Measurements from ENCODE around the gene RANGRF. TPM values are rescaled to one million over a fixed set of nuclear protein-coding genes. Genes with fewer than 3 reads are reported as not detected.

Gene RANGRF
- total and polyA plus RNA-seq, 2 donors (not counting 1 experiment from before 2014, with no cell fraction given), result 48.8 to 83.2 TPM

GRCh38 chr17:8314797-8315763, 26.6 kb downstream of the RANGRF start:
- Histone ChIP-seq H3K4me1 (ENCODE audit: control insufficient read depth in 2 of 2, insufficient read depth in 2 of 2, low read length in 2 of 2) (no peaks in the 10 kb centered on the region), H3K4me2 (replicated peaks; ENCODE audit: low read depth, low read length, poor library complexity, severe bottlenecking) (no peak overlapping the region), H3K79me2 (ENCODE audit: control insufficient read depth, insufficient read depth, low read length) (no peaks in the 10 kb centered on the region), H3K27me3 (replicated peaks in 1 of 4; ENCODE audit: control extremely low read depth in 1 of 4, control insufficient read depth in 3 of 4, insufficient read depth in 4 of 4, low read length in 3 of 4) (peaks cover 0 to 36% (median 4%) of the 10 kb centered on the region in 4 experiments), H3K4me3 (ENCODE audit: control extremely low read depth in 1 of 5, extremely low read depth in 1 of 5, insufficient read depth in 1 of 5, low read depth in 2 of 5, low read length in 4 of 5) (no peak overlapping the region), H3K27ac (ENCODE audit: low read length in 2 of 2) (no peak overlapping the region), H3K36me3 (replicated peaks in 1 of 2; ENCODE audit: control extremely low read depth in 1 of 2, control insufficient read depth in 1 of 2, extremely low read depth in 1 of 2, insufficient read depth in 2 of 2, low read length in 1 of 2) (no peaks in the 10 kb centered on the region), H3K9me3 (ENCODE audit: control extremely low read depth in 1 of 3, control insufficient read depth in 2 of 3, insufficient read depth in 1 of 3, low read length in 2 of 3) (no peaks in the 10 kb centered on the region), H3K9ac (ENCODE audit: low read length) (no peak overlapping the region), H2AFZ (ENCODE audit: insufficient read depth, low read depth, low read length, poor library complexity, severe bottlenecking) (no peak overlapping the region), H4K20me1 (ENCODE audit: control insufficient read depth, insufficient read depth, low read length, poor library complexity, severe bottlenecking) (no peaks in the 10 kb centered on the region)
- H3K27ac Mint-ChIP-seq, result no peak overlapping the region
- ATAC-seq (ENCODE audit: low read depth), result no peak
- CTCF ChIA-PET, result no interaction called here
- H3K9me3 Mint-ChIP-seq (ENCODE audit: insufficient read depth), result no peaks in the 10 kb centered on the region
- H3K4me1 Mint-ChIP-seq, result no peaks in the 10 kb centered on the region
- 64% methylated on average over 27 of the region's 29 CpGs for WGBS (ENCODE audit: insufficient coverage)
- intact Hi-C loops (cut with micrococcal nuclease), result no loop called here
- no peak for DNase-seq
- no peak for TF ChIP-seq EZH2 (IDR thresholded peaks at IDR 0.05; ENCODE audit: borderline replicate concordance, insufficient read depth, low read depth, low read length, poor library complexity, severe bottlenecking)
- TF ChIP-seq, protein P1, sequence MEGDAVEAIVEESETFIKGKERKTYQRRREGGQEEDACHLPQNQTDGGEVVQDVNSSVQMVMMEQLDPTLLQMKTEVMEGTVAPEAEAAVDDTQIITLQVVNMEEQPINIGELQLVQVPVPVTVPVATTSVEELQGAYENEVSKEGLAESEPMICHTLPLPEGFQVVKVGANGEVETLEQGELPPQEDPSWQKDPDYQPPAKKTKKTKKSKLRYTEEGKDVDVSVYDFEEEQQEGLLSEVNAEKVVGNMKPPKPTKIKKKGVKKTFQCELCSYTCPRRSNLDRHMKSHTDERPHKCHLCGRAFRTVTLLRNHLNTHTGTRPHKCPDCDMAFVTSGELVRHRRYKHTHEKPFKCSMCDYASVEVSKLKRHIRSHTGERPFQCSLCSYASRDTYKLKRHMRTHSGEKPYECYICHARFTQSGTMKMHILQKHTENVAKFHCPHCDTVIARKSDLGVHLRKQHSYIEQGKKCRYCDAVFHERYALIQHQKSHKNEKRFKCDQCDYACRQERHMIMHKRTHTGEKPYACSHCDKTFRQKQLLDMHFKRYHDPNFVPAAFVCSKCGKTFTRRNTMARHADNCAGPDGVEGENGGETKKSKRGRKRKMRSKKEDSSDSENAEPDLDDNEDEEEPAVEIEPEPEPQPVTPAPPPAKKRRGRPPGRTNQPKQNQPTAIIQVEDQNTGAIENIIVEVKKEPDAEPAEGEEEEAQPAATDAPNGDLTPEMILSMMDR (IDR thresholded peaks at IDR 0.05), result no peak
- peaks cover 33% of the 10 kb centered on the region for H3K27me3 Mint-ChIP-seq
- no peak overlapping the region for H3K4me3 Mint-ChIP-seq
- POLR2A ChIA-PET, result no interaction called here

- H3K4me3 ChIP-seq (ENCODE audit: control extremely low read depth in 1 of 5, extremely low read depth in 1 of 5, insufficient read depth in 1 of 5, low read depth in 2 of 5, low read length in 4 of 5), result no peak overlapping the region
- Mint-ChIP-seq H3K27me3 (peaks cover 36% of the 10 kb centered on the region), H3K9me3 (ENCODE audit: insufficient read depth) (no peaks in the 10 kb centered on the region), H3K27ac (no peak overlapping the region), H3K4me3 (no peak overlapping the region), H3K4me1 (no peaks in the 10 kb centered on the region)
- no peaks in the 10 kb centered on the region for H3K36me3 ChIP-seq (replicated peaks in 1 of 2; ENCODE audit: control extremely low read depth in 1 of 2, control insufficient read depth in 1 of 2, extremely low read depth in 1 of 2, insufficient read depth in 2 of 2, low read length in 1 of 2)
- ATAC-seq (ENCODE audit: low read depth) (no peak), DNase-seq (no peak)
- H3K4me1 ChIP-seq (ENCODE audit: control insufficient read depth in 2 of 2, insufficient read depth in 2 of 2, low read length in 2 of 2), result no peaks in the 10 kb centered on the region
- no peak overlapping the region for H3K4me2 ChIP-seq (replicated peaks; ENCODE audit: low read depth, low read length, poor library complexity, severe bottlenecking)
- WGBS (ENCODE audit: insufficient coverage), result 93% methylated on average over 21 of the region's 26 CpGs
- POLR2A ChIA-PET, result no interaction called here
- no peak for TF ChIP-seq EZH2 (IDR thresholded peaks at IDR 0.05; ENCODE audit: borderline replicate concordance, insufficient read depth, low read depth, low read length, poor library complexity, severe bottlenecking)
- TF ChIP-seq, protein P1 (IDR thresholded peaks at IDR 0.05), result no peak
- H3K27me3 ChIP-seq (replicated peaks in 1 of 4; ENCODE audit: control extremely low read depth in 1 of 4, control insufficient read depth in 3 of 4, insufficient read depth in 4 of 4, low read length in 3 of 4), result peaks cover 0 to 34% (median 4%) of the 10 kb centered on the region in 4 experiments
- no peaks in the 10 kb centered on the region for H3K79me2 ChIP-seq (ENCODE audit: control insufficient read depth, insufficient read depth, low read length)
- intact Hi-C loops (cut with micrococcal nuclease), result no loop called here
- no peak overlapping the region for H3K9ac ChIP-seq (ENCODE audit: low read length)
- H3K27ac ChIP-seq (ENCODE audit: low read length in 2 of 2), result no peak overlapping the region
- H2AFZ ChIP-seq (ENCODE audit: insufficient read depth, low read depth, low read length, poor library complexity, severe bottlenecking), result no peak overlapping the region
- no peaks in the 10 kb centered on the region for H4K20me1 ChIP-seq (ENCODE audit: control insufficient read depth, insufficient read depth, low read length, poor library complexity, severe bottlenecking)
- no peaks in the 10 kb centered on the region for H3K9me3 ChIP-seq (ENCODE audit: control extremely low read depth in 1 of 3, control insufficient read depth in 2 of 3, insufficient read depth in 1 of 3, low read length in 2 of 3)
- CTCF ChIA-PET, result no interaction called here
Observed at GRCh38 chr17:8315764-8316217, 27.3 kb downstream of the RANGRF start.

Data from B cell (primary cell).